Measurements from ENCODE around the gene LSM3. TPM values are rescaled to one million over a fixed set of nuclear protein-coding genes. Genes with fewer than 3 reads are reported as not detected.

LSM3 gene
- total RNA-seq, 1 experiment from 2014 or later, result 10.2 TPM

DNA sequence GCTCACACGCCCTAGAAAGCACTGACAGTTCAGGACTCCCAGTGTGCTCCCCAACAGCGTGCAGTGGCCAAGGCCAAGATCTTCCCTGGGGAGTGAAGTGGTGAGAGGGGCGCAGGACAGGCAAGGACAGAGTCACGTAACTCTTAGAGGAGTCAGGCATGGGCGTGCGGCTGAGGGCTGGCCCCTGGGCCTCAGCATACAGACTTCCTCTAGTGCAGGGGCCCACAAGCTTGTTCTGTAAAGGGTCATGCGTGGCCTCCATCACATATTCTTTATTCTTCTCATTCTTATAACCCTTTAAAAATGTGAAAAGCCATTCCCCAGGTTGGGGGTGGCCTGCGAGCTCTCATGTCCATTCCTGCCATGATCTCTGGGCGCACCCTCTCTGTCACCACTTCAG lies 28.5 kb upstream of the LSM3 start:
- peak overlapping the region; percentile 85 for H3K27ac Mint-ChIP-seq (ENCODE audit: low read depth, unreplicated experiment)
- POLR2A ChIA-PET, result interaction anchor here (1.5 to 6.8 kb wide), 3 partner anchors 21 to 29 kb away, joined by 7 to 33 read pairs (median 8); partner anchors contain the start of genes CHCHD4, LSM3, TMEM43 and XPC
- DNase-seq (ENCODE audit: unreplicated experiment), result no peak
- intact Hi-C loops (cut with micrococcal nuclease), result no loop called here
- H3K9me3 Mint-ChIP-seq (ENCODE audit: unreplicated experiment), result no peaks in the 10 kb centered on the region
- TF ChIP-seq CTCF (IDR thresholded peaks at IDR 0.05; ENCODE audit: unreplicated experiment), result no peak
- peaks cover 10% of the 10 kb centered on the region for H3K4me1 Mint-ChIP-seq (ENCODE audit: insufficient read depth, unreplicated experiment)
- CTCF ChIA-PET, result interaction anchor here (0.9 to 2.3 kb wide), 4 partner anchors 20 to 359 kb away, joined by 3 to 6 read pairs (median 4); no protein-coding TSS in a partner anchor
- H3K27me3 Mint-ChIP-seq (ENCODE audit: insufficient read depth, unreplicated experiment), result no peaks in the 10 kb centered on the region
- no TSS peak for BruUV-seq (replicated peaks)
- H3K4me3 Mint-ChIP-seq (ENCODE audit: unreplicated experiment), result no peak overlapping the region
- H3K36me3 Mint-ChIP-seq (ENCODE audit: insufficient read depth, unreplicated experiment), result peaks cover 91% of the 10 kb centered on the region

DNA sequence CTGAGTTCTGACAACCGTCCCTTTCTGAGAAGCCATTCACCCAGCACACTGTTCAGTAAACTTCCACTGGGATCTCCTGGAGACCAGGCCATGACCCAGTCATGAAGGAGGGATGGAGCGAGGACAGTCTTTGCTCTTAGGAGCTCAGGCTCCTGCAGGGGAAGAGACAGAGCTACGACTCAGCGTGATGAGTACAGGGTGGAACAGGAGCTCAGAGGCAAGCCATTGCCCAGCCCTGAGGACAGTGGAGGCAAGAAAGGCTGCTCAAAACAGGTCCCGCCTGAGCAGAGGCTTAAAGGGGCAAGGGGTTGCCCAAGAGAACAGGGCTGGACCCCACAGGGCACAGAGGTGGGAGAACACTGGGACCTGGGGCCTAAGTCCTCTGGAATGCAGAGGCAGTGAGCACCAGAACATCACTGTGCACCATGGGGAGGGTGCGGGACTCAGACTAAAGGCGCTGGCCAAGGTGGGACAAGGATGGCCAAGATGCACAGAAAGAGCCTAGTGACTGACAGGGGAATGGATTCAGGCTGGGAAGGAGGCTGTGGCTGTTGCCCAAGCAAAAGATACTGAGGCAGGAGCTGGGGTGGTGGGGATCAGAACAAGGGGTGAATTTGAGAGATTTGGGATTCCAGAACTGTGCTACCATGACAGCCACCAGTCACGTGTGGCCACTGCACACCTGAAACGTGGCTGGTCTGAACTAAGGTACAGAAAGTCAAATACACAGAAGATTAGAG lies 28.0 kb upstream of the LSM3 start:
- ChIA-PET CTCF (interaction anchor here (1.2 to 2.3 kb wide), 3 partner anchors 20 to 358 kb away, joined by 3 to 6 read pairs (median 5); no protein-coding TSS in a partner anchor), POLR2A (interaction anchor here (2.9 to 6.8 kb wide), 2 partner anchors 26 to 28 kb away, joined by 14 to 33 read pairs; partner anchors contain the start of genes CHCHD4, LSM3, TMEM43 and XPC)
- H3K27ac Mint-ChIP-seq (ENCODE audit: low read depth, unreplicated experiment), result peak overlapping the region; percentile 85

GRCh38 chr3:14151471-14152083 lies 27.0 kb upstream of the LSM3 start:
- intact Hi-C loops (cut with micrococcal nuclease), result no loop called here
- H3K4me1 Mint-ChIP-seq (ENCODE audit: insufficient read depth, unreplicated experiment), result peaks cover 2% of the 10 kb centered on the region
- no peaks in the 10 kb centered on the region for H3K27me3 Mint-ChIP-seq (ENCODE audit: insufficient read depth, unreplicated experiment)
- ChIA-PET POLR2A (interaction anchor here (1.2 to 6.8 kb wide), 3 partner anchors 10 to 27 kb away, joined by 4 to 33 read pairs (median 14); partner anchors contain the start of genes CHCHD4, LSM3, TMEM43 and XPC), CTCF (interaction anchor here (0.8 to 1.6 kb wide), 3 partner anchors 8 to 358 kb away, joined by 3 to 4 read pairs (median 3); no protein-coding TSS in a partner anchor)
- H3K4me3 Mint-ChIP-seq (ENCODE audit: unreplicated experiment), result no peak overlapping the region
- TF ChIP-seq CTCF (IDR thresholded peaks at IDR 0.05; ENCODE audit: unreplicated experiment), result no peak
- no peak for DNase-seq (ENCODE audit: unreplicated experiment)
- H3K27ac Mint-ChIP-seq (ENCODE audit: low read depth, unreplicated experiment), result no peak overlapping the region
- peaks cover 99% of the 10 kb centered on the region for H3K36me3 Mint-ChIP-seq (ENCODE audit: insufficient read depth, unreplicated experiment)
- no peaks in the 10 kb centered on the region for H3K9me3 Mint-ChIP-seq (ENCODE audit: unreplicated experiment)
- no TSS peak for BruUV-seq (replicated peaks)

More for the DNA sequence above, 28.0 kb upstream of the LSM3 start:
- BruUV-seq (replicated peaks), result no TSS peak
- no peak for TF ChIP-seq CTCF (IDR thresholded peaks at IDR 0.05; ENCODE audit: unreplicated experiment)
- H3K4me3 Mint-ChIP-seq (ENCODE audit: unreplicated experiment), result no peak overlapping the region
- no peak for DNase-seq (ENCODE audit: unreplicated experiment)
- H3K9me3 Mint-ChIP-seq (ENCODE audit: unreplicated experiment), result no peaks in the 10 kb centered on the region
- no peaks in the 10 kb centered on the region for H3K27me3 Mint-ChIP-seq (ENCODE audit: insufficient read depth, unreplicated experiment)
- intact Hi-C loops (cut with micrococcal nuclease), result no loop called here
- peaks cover 6% of the 10 kb centered on the region for H3K4me1 Mint-ChIP-seq (ENCODE audit: insufficient read depth, unreplicated experiment)
- H3K36me3 Mint-ChIP-seq (ENCODE audit: insufficient read depth, unreplicated experiment), result peaks cover 97% of the 10 kb centered on the region

Data from MCF 10A (cell line).